Esophagus squamous epithelium (tissue), 4 donors: ENCODE results near the gene SELENOO.

Experiments used
- POLR2A ChIP-seq, 4 donors: fragments of 450-650 bp; IDR thresholded peaks; one replicate each; pipeline ENCODE4 v1.6.1; 2017; ENCODE audit warnings: antibody characterized with exemption in 4 of 4, mild to moderate bottlenecking in 4 of 4, moderate library complexity in 3 of 4
- TF ChIP-seq, protein P1 (sequence below), 6 experiments: fragments of 450-650 bp in 4 of 6; fragments of 200-600 bp in 2 of 6; sonication (generic) in 2 of 6; IDR thresholded peaks; one replicate each; pipeline ENCODE4 v1.5.1; 2016 to 2019; ENCODE audit warnings: antibody characterized with exemption in 6 of 6, mild to moderate bottlenecking in 4 of 6, moderate library complexity in 4 of 6

DNA sequence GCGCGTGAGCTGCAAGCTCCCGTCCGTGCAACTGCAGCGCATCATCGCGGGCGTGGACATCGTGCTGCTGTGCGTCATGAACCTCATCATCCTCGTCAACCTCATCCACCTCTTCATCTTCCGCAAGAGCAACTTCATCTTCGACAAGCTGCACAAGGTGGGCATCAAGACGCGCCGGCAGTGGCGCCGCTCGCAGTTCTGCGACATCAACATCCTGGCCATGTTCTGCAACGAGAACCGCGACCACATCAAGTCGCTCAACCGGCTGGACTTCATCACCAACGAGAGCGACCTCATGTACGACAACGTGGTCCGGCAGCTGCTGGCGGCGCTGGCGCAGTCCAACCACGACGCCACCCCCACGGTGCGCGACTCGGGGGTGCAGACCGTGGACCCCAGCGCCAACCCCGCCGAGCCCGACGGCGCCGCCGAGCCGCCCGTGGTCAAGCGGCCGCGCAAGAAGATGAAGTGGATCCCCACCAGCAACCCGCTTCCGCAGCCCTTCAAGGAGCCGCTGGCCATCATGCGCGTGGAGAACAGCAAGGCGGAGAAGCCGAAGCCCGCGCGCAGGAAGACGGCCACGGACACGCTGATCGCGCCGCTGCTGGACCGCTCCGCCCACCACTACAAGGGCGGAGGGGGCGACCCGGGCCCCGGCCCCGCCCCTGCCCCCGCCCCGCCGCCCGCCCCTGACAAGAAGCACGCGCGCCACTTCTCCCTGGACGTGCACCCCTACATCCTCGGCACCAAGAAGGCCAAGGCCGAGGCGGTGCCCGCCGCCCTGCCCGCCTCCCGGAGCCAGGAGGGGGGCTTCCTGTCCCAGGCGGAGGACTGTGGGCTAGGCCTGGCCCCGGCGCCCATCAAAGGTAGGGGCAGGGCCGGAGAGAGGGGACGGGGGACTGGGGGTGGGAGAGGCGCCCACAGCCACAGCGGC is 23.0 kb upstream of the SELENOO start:
- TF ChIP-seq, protein P1, sequence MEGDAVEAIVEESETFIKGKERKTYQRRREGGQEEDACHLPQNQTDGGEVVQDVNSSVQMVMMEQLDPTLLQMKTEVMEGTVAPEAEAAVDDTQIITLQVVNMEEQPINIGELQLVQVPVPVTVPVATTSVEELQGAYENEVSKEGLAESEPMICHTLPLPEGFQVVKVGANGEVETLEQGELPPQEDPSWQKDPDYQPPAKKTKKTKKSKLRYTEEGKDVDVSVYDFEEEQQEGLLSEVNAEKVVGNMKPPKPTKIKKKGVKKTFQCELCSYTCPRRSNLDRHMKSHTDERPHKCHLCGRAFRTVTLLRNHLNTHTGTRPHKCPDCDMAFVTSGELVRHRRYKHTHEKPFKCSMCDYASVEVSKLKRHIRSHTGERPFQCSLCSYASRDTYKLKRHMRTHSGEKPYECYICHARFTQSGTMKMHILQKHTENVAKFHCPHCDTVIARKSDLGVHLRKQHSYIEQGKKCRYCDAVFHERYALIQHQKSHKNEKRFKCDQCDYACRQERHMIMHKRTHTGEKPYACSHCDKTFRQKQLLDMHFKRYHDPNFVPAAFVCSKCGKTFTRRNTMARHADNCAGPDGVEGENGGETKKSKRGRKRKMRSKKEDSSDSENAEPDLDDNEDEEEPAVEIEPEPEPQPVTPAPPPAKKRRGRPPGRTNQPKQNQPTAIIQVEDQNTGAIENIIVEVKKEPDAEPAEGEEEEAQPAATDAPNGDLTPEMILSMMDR (IDR thresholded peaks at IDR 0.05) = no peak
- TF ChIP-seq POLR2A (IDR thresholded peaks at IDR 0.05) = no peak
